ENCODE measurements around the gene TSSK3.
"Not testable (repeated sequence)": the region's sequence is repeated elsewhere in the genome, so short reads cannot be mapped to it uniquely, and the experiment has no call there.

TSSK3 gene

DNA sequence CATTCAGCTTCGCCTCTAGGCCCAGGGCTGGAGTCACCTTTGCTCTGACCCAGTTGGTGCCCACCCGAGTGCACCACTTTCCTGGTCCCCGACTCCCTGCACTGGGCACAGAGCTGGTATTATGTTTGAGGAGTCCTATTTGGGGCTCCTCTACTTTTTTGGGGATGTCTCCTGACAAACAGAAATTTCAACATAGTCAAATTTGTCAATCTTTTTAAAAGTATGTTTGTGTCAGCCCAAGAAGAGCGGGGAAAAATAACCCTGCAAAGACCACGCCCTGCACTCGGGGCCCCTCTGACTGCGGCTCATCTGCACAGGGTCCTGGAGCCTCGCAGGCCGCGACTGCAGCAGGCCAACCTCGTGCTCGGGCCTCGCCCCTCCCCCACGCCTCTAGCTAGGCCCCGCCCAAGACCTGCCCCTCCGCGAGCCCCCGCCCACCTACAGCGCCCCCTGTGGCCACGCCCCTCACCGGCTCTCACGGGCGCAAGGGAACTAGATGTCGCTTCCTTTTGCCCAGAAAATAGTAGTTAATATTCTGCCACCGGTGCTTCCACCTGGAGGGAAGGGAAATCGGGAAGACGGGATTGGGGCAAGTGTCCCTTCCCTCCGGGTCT lies 11.4 kb upstream of the TSSK3 start:
- peaks cover 12% of the 10 kb centered on the region for H3K4me1 ChIP-seq (ENCODE audit: insufficient read depth, low read length)
- H3K9me3 ChIP-seq (ENCODE audit: control insufficient read depth, insufficient read depth, low read length) = no peaks in the 10 kb centered on the region; the same call in 1 of the 2 replicates
- H3K36me3 ChIP-seq (ENCODE audit: insufficient read depth, low read length) = no peaks in the 10 kb centered on the region
- peak overlapping the region; percentile 67 for H3K9ac ChIP-seq (ENCODE audit: low read depth, low read length)

DNA sequence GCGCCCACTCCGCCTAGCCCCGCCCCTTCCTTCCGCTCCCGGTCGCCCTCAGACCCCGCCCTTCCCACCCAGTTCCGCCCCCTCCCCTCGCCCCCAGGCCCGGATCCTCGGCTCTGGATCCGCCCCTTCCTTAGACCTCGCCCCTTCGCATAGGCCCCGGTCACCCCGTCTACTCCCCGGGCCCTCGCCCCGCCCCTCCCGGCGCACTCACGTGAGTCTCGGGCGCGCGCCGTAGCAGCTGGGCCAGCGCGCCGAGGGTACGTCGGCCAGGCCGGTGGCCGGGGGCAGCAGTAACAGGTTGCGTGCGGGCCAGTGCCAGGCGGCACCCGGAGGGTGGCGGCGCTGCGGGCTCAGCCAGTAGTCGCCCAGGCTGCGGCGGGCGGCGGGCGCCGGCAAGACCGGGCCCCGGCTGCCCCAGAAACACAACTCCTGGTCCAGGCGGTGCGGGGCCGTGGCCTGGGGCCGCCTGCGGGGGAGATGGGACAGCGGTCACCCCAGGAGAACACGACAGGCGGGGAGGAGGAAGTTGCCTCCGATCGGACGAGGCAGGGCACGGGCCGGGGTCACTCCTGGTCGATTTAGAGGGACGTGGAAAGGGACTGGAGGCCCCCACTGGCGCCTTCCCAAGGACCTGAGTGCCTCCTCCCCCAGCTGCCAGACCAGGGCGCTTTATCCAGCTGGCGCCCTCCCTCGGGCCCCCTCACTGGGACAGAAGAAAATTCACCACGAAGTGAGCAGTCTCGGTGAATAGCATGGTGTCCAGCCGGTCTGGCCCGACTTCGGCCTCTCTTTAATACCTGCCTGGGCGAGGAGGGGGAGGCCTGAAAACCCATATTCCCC lies 10.7 kb upstream of the TSSK3 start:
- Histone ChIP-seq H3K4me1 (ENCODE audit: insufficient read depth, low read length) (peaks cover 12% of the 10 kb centered on the region), H3K36me3 (ENCODE audit: insufficient read depth, low read length) (no peaks in the 10 kb centered on the region), H3K9me3 (ENCODE audit: control insufficient read depth, insufficient read depth, low read length) (no peaks in the 10 kb centered on the region; the same call in 1 of the 2 replicates), H3K9ac (ENCODE audit: low read depth, low read length) (peak overlapping the region; percentile 93)

DNA sequence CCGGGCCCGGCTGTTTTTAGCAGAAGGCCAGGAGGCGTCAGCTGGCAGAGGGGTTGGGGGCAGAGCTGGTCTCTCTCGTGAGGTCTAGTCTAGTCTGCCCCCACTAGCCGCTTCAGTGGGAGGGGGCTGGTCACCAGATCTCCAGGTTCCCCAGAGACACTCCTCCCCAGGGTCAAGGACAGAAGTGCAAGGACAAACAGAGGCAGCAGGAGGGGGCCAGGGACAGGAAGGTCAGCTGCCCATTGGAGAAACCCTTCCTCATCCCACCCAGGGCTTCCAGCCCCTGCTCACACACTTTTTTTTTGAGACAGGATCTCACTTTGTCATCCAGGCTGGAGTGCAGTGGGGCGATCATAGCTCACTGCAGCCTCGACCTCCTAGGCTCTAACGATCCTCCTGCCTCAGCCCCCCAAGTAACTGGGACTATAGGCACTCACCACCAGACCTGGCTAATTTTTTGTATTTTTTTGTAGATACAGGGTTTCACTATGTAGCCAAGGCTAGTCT lies 10.0 kb upstream of the TSSK3 start:
- H3K9me3 ChIP-seq (ENCODE audit: control insufficient read depth, insufficient read depth, low read length) = no peaks in the 10 kb centered on the region; the same call in 1 of the 2 replicates
- peak overlapping the region; percentile 93 for H3K9ac ChIP-seq (ENCODE audit: low read depth, low read length)
- peaks cover 12% of the 10 kb centered on the region for H3K4me1 ChIP-seq (ENCODE audit: insufficient read depth, low read length)
- H3K36me3 ChIP-seq (ENCODE audit: insufficient read depth, low read length) = no peaks in the 10 kb centered on the region

DNA sequence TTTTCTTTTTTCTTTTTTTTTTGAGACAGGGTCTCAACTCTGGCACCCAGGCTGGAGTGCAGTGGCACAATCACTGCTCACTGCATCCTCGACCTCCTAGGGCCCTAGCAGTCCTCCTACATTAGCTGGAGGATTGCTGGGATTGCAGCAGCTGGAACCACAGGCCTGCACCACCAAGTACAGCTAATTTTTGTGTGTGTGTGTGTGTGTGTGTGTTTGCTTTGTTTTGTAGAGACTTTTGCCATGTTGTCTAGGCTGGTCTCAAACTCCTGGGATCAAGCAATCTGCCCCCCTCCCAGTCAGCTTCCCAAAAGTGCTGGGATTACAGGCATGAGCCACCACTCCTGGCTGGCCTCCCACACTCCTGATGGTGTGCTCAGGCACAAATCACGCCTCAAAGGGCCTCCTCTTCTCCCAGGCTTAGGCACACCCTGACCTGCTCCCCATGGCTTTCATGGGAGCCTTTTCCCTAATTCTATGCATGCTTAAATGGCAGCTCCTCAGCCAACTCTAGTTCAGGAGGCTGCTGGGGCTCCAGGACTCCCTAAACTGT lies 9.4 kb upstream of the TSSK3 start:
- Histone ChIP-seq H3K36me3 (ENCODE audit: insufficient read depth, low read length) (no peaks in the 10 kb centered on the region), H3K9ac (ENCODE audit: low read depth, low read length) (no peak overlapping the region), H3K4me1 (ENCODE audit: insufficient read depth, low read length) (peaks cover 12% of the 10 kb centered on the region), H3K9me3 (ENCODE audit: control insufficient read depth, insufficient read depth, low read length) (no peaks in the 10 kb centered on the region; the same call in 1 of the 2 replicates)

DNA sequence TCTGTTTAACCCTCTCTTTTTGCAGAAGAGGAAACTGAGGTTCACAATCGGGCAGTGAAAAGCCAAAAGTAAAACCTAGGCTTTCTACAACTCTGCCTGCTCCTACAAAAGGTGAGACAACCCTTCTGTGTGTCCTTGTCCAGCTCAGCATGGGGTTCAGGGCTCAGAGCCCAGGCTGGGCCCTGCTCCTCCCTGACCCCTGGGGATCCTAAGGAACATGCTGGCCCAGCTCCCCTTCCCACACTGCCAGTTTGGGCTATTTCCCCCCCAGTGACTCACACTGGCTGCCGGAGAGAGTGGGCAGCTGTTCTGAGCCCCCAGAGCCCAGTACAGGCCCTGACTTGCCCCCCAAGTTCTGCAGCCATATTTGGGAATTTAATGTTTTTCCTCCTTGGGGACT lies 8.9 kb upstream of the TSSK3 start:
- H3K4me1 ChIP-seq (ENCODE audit: insufficient read depth, low read length) = peaks cover 12% of the 10 kb centered on the region
- no peak overlapping the region for H3K9ac ChIP-seq (ENCODE audit: low read depth, low read length)
- no peaks in the 10 kb centered on the region for H3K36me3 ChIP-seq (ENCODE audit: insufficient read depth, low read length)
- no peaks in the 10 kb centered on the region; the same call in 1 of the 2 replicates for H3K9me3 ChIP-seq (ENCODE audit: control insufficient read depth, insufficient read depth, low read length)

DNA sequence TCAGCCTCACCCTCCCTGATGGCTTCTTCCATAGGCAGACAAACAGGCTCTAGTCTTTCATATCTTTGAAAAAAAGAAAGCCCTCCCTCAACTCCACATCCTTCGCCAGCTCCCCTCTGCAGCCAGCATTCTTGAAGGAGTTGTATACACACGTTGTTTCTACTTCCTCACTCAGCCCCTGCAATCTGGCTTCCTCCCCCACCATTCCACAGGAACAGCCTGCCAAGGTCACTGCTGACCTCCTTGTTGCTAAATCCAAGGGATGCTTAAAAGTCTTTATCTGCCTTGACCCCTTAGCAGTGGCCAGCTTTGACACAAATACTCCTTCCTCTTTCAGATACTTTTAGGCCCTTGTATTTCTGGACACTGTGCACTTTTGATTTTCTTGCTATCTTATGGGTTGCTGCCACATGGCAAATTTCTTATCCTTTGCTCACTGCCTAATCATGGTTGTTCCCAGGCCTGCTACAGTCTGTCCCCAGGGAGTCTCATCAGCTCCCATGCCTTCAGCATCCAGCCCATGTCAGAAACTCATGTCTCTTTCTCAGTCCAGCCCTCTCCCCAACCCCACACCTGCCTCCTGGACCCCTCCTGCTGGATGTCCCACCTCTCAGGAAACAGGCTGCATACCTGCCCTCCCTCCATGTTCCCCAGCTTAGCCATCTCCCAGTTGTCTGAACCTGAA lies 8.3 kb upstream of the TSSK3 start:
- Histone ChIP-seq H3K9me3 (ENCODE audit: control insufficient read depth, insufficient read depth, low read length) (no peaks in the 10 kb centered on the region; the same call in 1 of the 2 replicates), H3K4me1 (ENCODE audit: insufficient read depth, low read length) (peaks cover 12% of the 10 kb centered on the region), H3K9ac (ENCODE audit: low read depth, low read length) (no peak overlapping the region), H3K36me3 (ENCODE audit: insufficient read depth, low read length) (no peaks in the 10 kb centered on the region)

DNA sequence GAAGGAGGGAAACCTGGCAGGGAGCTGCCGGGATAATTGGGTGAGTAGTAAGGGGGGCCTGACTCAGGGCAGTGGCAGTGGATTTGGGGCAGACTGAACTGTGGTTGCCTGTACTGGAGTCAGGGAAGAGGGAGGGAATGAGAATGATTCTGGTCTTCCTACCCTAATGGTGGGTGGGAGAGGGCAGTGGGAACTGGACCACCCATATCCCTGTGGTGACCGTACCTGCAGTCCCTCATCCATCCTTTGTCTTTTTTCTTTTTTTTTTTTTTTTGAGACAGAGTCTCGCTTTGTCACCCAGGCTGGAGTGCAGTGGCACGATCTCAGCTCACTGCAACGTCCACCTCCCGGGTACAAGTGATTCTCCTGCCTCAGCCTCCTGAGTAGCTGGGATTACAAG lies 6.6 kb upstream of the TSSK3 start:
- peaks cover 12% of the 10 kb centered on the region for H3K4me1 ChIP-seq (ENCODE audit: insufficient read depth, low read length)
- H3K9me3 ChIP-seq (ENCODE audit: control insufficient read depth, insufficient read depth, low read length); H3K36me3 ChIP-seq (ENCODE audit: insufficient read depth, low read length); H3K9ac ChIP-seq (ENCODE audit: low read depth, low read length): not testable (repeated sequence)

DNA sequence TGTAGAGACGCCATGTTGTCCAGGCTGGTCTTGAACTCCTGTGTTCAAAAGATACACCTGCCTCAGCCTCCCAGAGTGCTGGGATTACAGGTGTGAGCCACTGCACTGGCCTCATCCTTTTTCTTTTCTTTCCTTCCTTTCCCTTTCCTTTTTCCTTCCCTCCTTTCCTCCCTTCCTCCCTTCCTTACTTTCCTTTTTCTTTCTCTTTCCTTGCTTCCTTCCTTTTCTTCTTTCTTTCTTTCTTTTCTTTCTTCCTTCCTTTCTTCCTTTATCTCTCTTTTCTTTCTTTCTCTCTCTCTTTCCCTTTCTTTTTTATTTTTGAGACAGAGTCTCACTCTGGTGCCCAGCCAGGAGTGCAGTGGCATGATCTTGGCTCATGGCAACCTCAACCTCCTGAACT lies 5.9 kb upstream of the TSSK3 start:
- H3K4me1 ChIP-seq (ENCODE audit: insufficient read depth, low read length) = peaks cover 12% of the 10 kb centered on the region
- no peaks in the 10 kb centered on the region for H3K36me3 ChIP-seq (ENCODE audit: insufficient read depth, low read length)
- H3K9ac ChIP-seq (ENCODE audit: low read depth, low read length) = no peak overlapping the region
- H3K9me3 ChIP-seq (ENCODE audit: control insufficient read depth, insufficient read depth, low read length) = no peaks in the 10 kb centered on the region; the same call in 1 of the 2 replicates

DNA sequence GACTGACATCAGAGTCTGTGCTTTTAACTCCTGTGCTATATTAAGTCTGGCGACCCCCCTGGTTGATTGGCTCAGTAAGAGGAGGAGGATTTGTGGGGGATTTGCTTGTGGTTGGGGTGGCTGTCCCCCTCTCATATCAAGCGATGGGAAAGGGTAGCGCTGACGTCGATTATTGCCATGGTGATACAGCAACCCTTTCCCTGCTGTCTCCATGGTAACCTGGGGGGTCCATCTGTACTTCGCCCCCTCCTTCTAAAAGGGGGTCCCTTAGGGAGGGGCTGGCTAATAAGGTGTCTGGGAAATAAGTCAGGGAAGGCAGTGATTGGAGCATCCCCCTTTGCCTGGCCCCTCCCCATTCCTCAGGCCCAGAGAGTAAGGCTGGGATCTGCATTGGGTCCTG lies 4.7 kb upstream of the TSSK3 start:
- Histone ChIP-seq H3K9me3 (ENCODE audit: control insufficient read depth, insufficient read depth, low read length) (no peaks in the 10 kb centered on the region; the same call in 1 of the 2 replicates), H3K4me1 (ENCODE audit: insufficient read depth, low read length) (peaks cover 12% of the 10 kb centered on the region), H3K36me3 (ENCODE audit: insufficient read depth, low read length) (no peaks in the 10 kb centered on the region), H3K9ac (ENCODE audit: low read depth, low read length) (no peak overlapping the region)

DNA sequence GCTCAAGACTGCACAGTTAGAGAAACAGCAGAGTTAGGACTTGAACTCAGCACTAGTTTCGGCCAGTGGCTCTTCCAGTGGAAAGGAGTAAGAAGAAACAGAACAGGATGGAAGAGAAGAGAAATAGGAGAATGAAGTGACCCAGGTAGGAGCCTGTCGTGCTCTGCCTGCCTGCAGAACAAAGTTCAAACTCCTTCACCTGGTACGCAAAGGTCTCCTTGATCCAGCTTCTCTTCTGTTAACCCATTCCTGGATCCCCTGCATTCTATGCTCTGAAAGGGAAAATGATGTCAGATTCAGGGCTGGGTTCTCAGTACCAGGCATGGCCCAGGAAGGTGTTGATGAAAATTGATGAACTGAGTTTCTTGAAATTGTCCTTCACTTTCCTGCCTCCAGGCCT lies 3.9 kb upstream of the TSSK3 start:
- no peaks in the 10 kb centered on the region for H3K36me3 ChIP-seq (ENCODE audit: insufficient read depth, low read length)
- H3K9ac ChIP-seq (ENCODE audit: low read depth, low read length) = no peak overlapping the region
- H3K4me1 ChIP-seq (ENCODE audit: insufficient read depth, low read length) = peaks cover 7% of the 10 kb centered on the region

DNA sequence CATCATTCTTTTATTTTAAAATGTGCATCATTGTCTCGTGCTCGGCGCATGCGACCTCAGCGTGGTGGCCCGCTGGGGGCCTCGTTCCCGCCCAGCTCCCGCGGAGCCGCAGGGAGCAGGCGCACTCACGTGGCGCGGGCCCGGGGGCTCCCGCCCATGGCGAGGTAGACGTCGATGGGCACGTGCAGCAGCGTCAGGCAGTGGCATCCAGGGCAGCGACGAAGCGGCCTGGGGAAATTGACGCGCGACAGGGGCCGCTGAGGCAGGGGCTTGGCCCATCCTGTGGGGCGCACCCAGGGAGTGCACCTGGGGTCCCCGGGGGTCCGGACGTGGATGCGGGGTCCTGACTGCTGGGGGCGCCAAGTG lies 1.0 kb upstream of the TSSK3 start:
- H3K9ac ChIP-seq (ENCODE audit: low read depth, low read length) = no peak overlapping the region; the same call in 1 of the 2 replicates
- no peaks in the 10 kb centered on the region for H3K36me3 ChIP-seq (ENCODE audit: insufficient read depth, low read length)
- H3K4me1 ChIP-seq (ENCODE audit: insufficient read depth, low read length) = no peaks in the 10 kb centered on the region; the same call in 1 of the 2 replicates
- H3K9me3 ChIP-seq (ENCODE audit: control insufficient read depth, insufficient read depth, low read length) = no peaks in the 10 kb centered on the region; the same call in 1 of the 2 replicates

More for the DNA sequence above, 3.9 kb upstream of the TSSK3 start:
- no peaks in the 10 kb centered on the region; the same call in 1 of the 2 replicates for H3K9me3 ChIP-seq (ENCODE audit: control insufficient read depth, insufficient read depth, low read length)

DNA sequence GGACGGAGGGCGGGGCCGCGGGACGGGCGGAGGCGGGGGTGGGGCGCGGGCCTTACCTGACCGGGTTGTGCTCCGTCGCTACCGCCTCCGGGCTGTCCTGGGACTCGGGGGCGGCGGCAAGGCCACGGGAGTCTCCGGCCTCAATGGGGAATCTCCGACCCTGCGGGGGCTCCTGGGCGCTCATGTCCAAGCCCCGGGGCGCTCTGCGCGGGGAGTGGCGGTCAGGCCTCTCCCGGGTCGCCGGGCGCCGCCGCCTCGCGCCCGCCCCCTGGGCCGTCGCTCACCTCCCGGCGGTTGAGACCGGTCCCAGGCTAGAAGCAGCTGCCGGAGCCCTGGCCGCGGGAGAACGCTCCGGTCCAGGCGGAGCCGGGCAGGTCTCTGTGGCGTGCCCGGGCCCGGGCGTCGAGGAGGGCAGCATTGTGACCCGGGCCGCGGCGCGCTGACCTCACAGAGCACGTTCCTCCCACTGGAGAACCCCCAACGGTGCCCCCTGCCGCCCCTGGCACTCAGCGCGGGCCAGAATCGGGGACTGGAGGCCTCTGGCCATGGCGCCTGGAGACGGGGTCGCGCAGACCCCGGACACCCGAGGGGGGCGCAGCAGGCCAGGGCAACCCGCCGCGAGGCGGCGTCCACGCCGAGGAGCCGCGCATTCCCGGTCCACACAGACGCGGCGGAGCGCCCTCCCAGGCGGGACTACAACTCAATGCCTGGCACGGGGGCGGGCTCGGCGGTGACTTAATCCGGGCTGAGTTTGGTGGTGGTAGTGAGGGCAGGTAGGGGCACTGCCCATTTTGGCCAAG lies 465 bp upstream of the TSSK3 start:
- Histone ChIP-seq H3K9ac (ENCODE audit: low read depth, low read length) (peak overlapping the region; percentile 52), H3K4me1 (ENCODE audit: insufficient read depth, low read length) (no peaks in the 10 kb centered on the region; the same call in 1 of the 2 replicates), H3K9me3 (ENCODE audit: control insufficient read depth, insufficient read depth, low read length) (no peaks in the 10 kb centered on the region; the same call in 1 of the 2 replicates), H3K36me3 (ENCODE audit: insufficient read depth, low read length) (no peaks in the 10 kb centered on the region)

DNA sequence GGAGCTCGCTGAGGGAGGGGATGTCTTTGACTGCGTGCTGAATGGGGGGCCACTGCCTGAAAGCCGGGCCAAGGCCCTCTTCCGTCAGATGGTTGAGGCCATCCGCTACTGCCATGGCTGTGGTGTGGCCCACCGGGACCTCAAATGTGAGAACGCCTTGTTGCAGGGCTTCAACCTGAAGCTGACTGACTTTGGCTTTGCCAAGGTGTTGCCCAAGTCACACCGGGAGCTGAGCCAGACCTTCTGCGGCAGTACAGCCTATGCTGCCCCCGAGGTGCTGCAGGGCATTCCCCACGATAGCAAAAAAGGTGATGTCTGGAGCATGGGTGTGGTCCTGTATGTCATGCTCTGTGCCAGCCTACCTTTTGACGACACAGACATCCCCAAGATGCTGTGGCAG lies 1.4 kb downstream of the TSSK3 start:
- H3K4me1 ChIP-seq (ENCODE audit: insufficient read depth, low read length) = no peaks in the 10 kb centered on the region; the same call in 1 of the 2 replicates
- no peak overlapping the region for H3K9ac ChIP-seq (ENCODE audit: low read depth, low read length)
- H3K36me3 ChIP-seq (ENCODE audit: insufficient read depth, low read length) = peaks cover 12% of the 10 kb centered on the region
- no peaks in the 10 kb centered on the region; the same call in 1 of the 2 replicates for H3K9me3 ChIP-seq (ENCODE audit: control insufficient read depth, insufficient read depth, low read length)
